SH-SY5Y (cell line): ENCODE measurements around the gene ELOVL6.

Experiments used
- GATA2 ChIP-seq: IDR thresholded peaks from 2 replicates; pipeline ENCODE4 v1.6.1; 2011; ENCODE audit warnings: mild to moderate bottlenecking, low read depth, low read length
- GATA3 ChIP-seq: IDR thresholded peaks from 2 replicates; pipeline ENCODE4 v1.6.1; 2011; ENCODE audit warnings: low read depth, mild to moderate bottlenecking, low read length, moderate library complexity

Gene ELOVL6

GRCh38 chr4:110020646-110021443, 177.6 kb downstream of the ELOVL6 start:
- TF ChIP-seq GATA3 (no peak), GATA2 (no peak)

GRCh38 chr4:110020139-110020538, 178.3 kb downstream of the ELOVL6 start:
- no peak for TF ChIP-seq GATA3
- no peak for TF ChIP-seq GATA2

GRCh38 chr4:110019153-110019552, 179.3 kb downstream of the ELOVL6 start:
- TF ChIP-seq GATA2 (no peak), GATA3 (no peak)

GRCh38 chr4:110014233-110014632, 184.2 kb downstream of the ELOVL6 start:
- TF ChIP-seq GATA2 (no peak), GATA3 (no peak)

GRCh38 chr4:110012917-110013316, 185.5 kb downstream of the ELOVL6 start:
- TF ChIP-seq GATA2 (no peak), GATA3 (no peak)

GRCh38 chr4:110010797-110011196, 187.6 kb downstream of the ELOVL6 start:
- TF ChIP-seq GATA2 (no peak), GATA3 (no peak)

GRCh38 chr4:110009550-110009949, 188.9 kb downstream of the ELOVL6 start:
- no peak for TF ChIP-seq GATA3
- TF ChIP-seq GATA2: no peak

GRCh38 chr4:110008540-110008939, 189.9 kb downstream of the ELOVL6 start:
- TF ChIP-seq GATA2 (no peak), GATA3 (no peak)

- TF ChIP-seq GATA3 (no peak), GATA2 (no peak)
Measured at GRCh38 chr4:110007217-110007616, 191.2 kb downstream of the ELOVL6 start.

GRCh38 chr4:110005461-110006056, 192.9 kb downstream of the ELOVL6 start:
- no peak for TF ChIP-seq GATA3
- TF ChIP-seq GATA2: no peak

GRCh38 chr4:110004556-110004955, 193.9 kb downstream of the ELOVL6 start:
- TF ChIP-seq GATA2: no peak
- no peak for TF ChIP-seq GATA3

GRCh38 chr4:110003401-110004187, 194.8 kb downstream of the ELOVL6 start:
- no peak for TF ChIP-seq GATA2
- no peak for TF ChIP-seq GATA3

GRCh38 chr4:110002326-110002725, 196.1 kb downstream of the ELOVL6 start:
- TF ChIP-seq GATA2: no peak
- no peak for TF ChIP-seq GATA3

- TF ChIP-seq GATA2 (no peak), GATA3 (no peak)
Measured at GRCh38 chr4:109999585-109999912, 198.9 kb downstream of the ELOVL6 start.

GRCh38 chr4:109998867-109999584, 199.4 kb downstream of the ELOVL6 start:
- TF ChIP-seq GATA2 (no peak), GATA3 (no peak)
